ENCODE results near the gene ATP6V0D1.

- TF ChIP-seq ZNF571 (tag by site-specific recombination; IDR thresholded peaks at IDR 0.05), result no peak
- no peak for TF ChIP-seq ZBTB21 (tag by site-specific recombination; IDR thresholded peaks at IDR 0.05)
- no peak for TF ChIP-seq ZSCAN16 (tag by site-specific recombination; IDR thresholded peaks at IDR 0.05)
- no peak for TF ChIP-seq CTCF (tag by site-specific recombination; IDR thresholded peaks at IDR 0.05)
- no peak for TF ChIP-seq ZNF423 (tag by site-specific recombination; IDR thresholded peaks at IDR 0.05)
Measured at GRCh38 chr16:67468731-67469130, 12.2 kb downstream of the ATP6V0D1 start.
